Cardiac muscle cell (in vitro differentiated cells and primary cell): ENCODE results near the gene PAPLN. TPM values are rescaled to one million over a fixed set of nuclear protein-coding genes. Genes with fewer than 3 reads are reported as not detected.

Experiments
- DNase-seq, 2 donors: peaks; one replicate each; pipeline versions ENCODE4 v3.0.0 to v3.0.0-alpha.2; 2010 to 2017; ENCODE audit warnings: low read depth in 1 of 2, low spot score in 1 of 2
- H3K27ac ChIP-seq: fragments of 200-600 bp; sonication (generic); 2 replicates; pipeline ENCODE4 v1.5.1; 2016
- H3K27me3 ChIP-seq: fragments of 200-600 bp; sonication (generic); 2 replicates; pipeline ENCODE4 v1.6.0; 2016; ENCODE audit warnings: control low read depth
- H3K36me3 ChIP-seq: fragments of 200-600 bp; sonication (generic); 2 replicates; pipeline ENCODE4 v1.5.1; 2016; ENCODE audit warnings: control low read depth
- H3K4me1 ChIP-seq: fragments of 200-600 bp; sonication (generic); 2 replicates; pipeline ENCODE4 v1.8.1; 2017; ENCODE audit warnings: low read depth, mild to moderate bottlenecking, mixed run types
- H3K4me3 ChIP-seq: fragments of 200-600 bp; sonication (generic); 2 replicates; pipeline ENCODE4 v1.5.1; 2016; ENCODE audit warnings: mild to moderate bottlenecking
- H3K9me3 ChIP-seq: fragments of 200-600 bp; sonication (generic); 2 replicates; pipeline ENCODE4 v1.5.1; 2017; ENCODE audit warnings: low read depth, mild to moderate bottlenecking, control low read depth
- polyA plus RNA-seq: library from polyadenylated mRNA; unstranded; fragments of >200 nt; fragmentation: Nextera tagmentation; extraction: Ambion mirVana; gene quantifications from 2 replicates; pipeline ENCODE4 v1.2.1, GENCODE V29; 2016
- total RNA-seq: library from RNA; depleted of rRNA; stranded (reverse); fragments of >200 nt; gene quantifications from 2 replicates; pipeline ENCODE4 v1.2.3, GENCODE V29; 2016
- TF ChIP-seq, protein P1 (sequence below): IDR thresholded peaks from 2 replicates; pipeline ENCODE4 v1.5.1; 2012; ENCODE audit warnings: low read depth, mild to moderate bottlenecking, low read length

PAPLN gene
- total and polyA plus RNA-seq, 2 experiments from 2014 or later: 1.7 to 4.2 TPM

DNA sequence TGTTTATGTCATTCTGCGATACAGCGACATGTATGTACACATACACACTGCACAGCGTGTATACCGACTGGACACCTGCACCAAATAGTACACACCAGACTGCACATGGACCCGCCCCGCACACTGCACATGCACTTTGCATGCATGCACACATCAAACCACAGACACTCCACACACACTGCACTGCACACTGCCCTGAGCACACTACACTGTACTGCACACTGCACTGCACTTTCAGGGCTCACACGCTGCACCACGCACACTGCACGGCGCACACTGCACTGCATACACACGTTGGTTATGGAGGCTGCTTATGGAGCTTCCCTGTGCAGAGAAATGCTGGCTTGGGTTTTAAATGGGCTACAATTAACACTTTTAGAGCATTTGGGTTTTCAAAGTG is 1.6 kb downstream of the PAPLN start:
- Histone ChIP-seq H3K9me3 (no peaks in the 10 kb centered on the region), H3K27ac (no peak overlapping the region), H3K27me3 (peaks cover 93% of the 10 kb centered on the region), H3K4me3 (no peak overlapping the region), H3K4me1 (peaks cover 9% of the 10 kb centered on the region), H3K36me3 (no peaks in the 10 kb centered on the region)
- DNase-seq: no peak
- TF ChIP-seq, protein P1, sequence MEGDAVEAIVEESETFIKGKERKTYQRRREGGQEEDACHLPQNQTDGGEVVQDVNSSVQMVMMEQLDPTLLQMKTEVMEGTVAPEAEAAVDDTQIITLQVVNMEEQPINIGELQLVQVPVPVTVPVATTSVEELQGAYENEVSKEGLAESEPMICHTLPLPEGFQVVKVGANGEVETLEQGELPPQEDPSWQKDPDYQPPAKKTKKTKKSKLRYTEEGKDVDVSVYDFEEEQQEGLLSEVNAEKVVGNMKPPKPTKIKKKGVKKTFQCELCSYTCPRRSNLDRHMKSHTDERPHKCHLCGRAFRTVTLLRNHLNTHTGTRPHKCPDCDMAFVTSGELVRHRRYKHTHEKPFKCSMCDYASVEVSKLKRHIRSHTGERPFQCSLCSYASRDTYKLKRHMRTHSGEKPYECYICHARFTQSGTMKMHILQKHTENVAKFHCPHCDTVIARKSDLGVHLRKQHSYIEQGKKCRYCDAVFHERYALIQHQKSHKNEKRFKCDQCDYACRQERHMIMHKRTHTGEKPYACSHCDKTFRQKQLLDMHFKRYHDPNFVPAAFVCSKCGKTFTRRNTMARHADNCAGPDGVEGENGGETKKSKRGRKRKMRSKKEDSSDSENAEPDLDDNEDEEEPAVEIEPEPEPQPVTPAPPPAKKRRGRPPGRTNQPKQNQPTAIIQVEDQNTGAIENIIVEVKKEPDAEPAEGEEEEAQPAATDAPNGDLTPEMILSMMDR: no peak

DNA sequence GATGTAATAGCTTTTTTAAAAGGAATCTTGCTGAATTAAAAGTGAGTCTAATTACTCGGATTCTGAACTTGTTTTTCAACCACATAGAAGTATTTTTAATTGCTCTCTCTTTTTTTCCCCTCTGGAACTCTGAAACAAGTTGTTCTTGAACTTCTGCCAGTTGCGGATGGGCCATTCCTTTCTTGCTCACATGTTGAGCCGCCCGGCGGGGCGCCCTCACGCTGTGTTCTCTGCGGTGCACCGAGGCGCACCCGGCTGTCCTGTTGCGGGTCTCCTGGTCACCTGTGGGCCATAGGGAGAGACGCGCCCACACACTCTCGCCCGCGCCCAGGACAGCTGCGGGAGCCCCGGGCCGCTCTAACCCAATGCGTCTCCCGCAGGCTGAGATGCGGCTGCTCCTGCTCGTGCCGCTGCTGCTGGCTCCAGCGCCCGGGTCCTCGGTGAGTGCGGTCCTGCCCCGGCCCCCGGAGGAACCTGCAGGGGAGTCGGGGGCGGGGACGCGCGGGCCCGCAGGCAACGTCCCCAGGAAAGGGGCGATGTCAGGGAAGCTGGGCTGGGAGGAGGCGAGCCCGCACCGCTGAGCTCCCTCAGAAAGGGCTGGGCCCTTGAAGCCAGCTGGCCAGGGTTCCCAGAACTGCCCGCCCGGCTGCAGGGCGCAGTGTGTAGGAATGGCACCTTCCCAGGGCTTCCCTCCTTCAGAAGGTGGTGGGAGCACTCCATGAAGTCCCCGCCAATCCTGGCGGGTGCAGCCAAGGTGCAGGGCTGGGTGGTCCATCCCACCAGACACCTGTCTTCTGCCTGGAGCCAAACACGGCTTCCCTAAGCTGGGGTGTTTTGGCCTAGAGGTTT is 2.3 kb downstream of the PAPLN start:
- TF ChIP-seq, protein P1: no peak
- peak overlapping the region; percentile 7 for H3K4me3 ChIP-seq
- no peaks in the 10 kb centered on the region for H3K9me3 ChIP-seq
- peaks cover 9% of the 10 kb centered on the region for H3K4me1 ChIP-seq
- peak; percentile 43 to 72 for DNase-seq
- peaks cover 94% of the 10 kb centered on the region for H3K27me3 ChIP-seq
- H3K36me3 ChIP-seq: no peaks in the 10 kb centered on the region
- H3K27ac ChIP-seq: no peak overlapping the region

DNA sequence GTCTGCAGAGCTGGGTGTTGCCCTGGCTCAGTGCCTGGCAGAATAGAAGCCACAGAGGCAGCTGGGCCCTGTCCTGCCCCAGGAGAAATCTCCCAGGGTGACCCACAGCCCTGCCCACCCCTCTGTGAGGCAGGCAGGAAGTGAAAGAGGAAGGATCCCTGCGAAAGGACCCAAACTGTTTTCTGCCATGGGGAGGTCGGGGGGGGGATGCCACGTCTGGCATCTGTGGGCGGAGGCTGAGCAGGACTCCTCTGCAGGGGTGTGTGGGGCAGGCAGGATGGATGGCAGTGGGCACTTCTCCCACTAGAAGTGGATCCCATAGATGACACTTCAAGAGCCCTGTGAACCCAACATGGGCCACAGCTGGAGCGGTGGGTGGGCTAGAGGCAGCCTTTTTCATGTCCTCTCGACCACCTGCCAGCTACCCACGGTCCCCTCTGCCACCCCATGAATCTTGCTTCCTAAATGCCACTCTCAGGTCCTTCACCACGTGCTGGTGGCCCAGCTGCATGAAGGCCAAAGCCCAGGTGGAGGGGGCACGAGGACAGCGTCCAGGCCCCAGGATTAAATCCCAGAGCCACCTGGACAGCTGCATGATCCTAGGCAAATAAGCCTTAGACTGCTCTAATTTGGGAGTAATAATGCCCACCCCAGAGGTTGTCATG is 3.6 kb downstream of the PAPLN start:
- Histone ChIP-seq H3K36me3 (no peaks in the 10 kb centered on the region), H3K27me3 (peaks cover 98% of the 10 kb centered on the region), H3K9me3 (no peaks in the 10 kb centered on the region), H3K4me1 (peaks cover under 1% of the 10 kb centered on the region), H3K4me3 (no peak overlapping the region), H3K27ac (no peak overlapping the region)
- no peak for DNase-seq
- TF ChIP-seq, protein P1: no peak

- Histone ChIP-seq H3K4me1 (no peaks in the 10 kb centered on the region), H3K27ac (no peak overlapping the region), H3K4me3 (no peak overlapping the region), H3K27me3 (peaks cover 94% of the 10 kb centered on the region), H3K36me3 (no peaks in the 10 kb centered on the region), H3K9me3 (no peaks in the 10 kb centered on the region)
- TF ChIP-seq, protein P1: no peak
- no peak for DNase-seq
Observed at GRCh38 chr14:73241481-73242165, 4.3 kb downstream of the PAPLN start.

DNA sequence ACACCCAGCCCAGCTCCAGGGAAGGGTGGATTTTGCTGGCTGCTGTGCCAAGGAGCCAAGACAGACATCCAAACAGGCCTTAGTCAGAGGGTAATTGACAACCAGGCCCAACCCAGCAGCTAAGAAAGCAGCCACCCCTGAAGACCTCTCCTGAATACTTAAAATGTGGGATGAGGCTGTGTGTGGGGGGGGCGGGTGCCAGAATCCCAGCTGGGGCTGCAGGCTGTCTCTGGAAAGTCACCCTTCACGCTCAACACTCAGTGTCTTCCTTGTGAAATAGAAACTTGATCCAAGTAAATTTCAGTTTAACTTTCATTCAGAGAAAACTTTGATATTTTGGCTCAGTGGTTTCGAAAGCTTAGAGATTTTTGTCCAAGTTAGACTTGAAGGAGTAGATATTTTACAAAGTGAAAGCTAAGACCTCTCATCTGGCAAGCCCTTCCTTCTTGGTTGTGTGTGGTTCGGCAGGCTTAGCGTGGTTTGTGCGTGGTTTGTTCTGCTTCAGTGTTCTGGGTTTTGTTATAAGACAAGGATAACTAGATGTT is 5.1 kb downstream of the PAPLN start:
- Histone ChIP-seq H3K4me3 (no peak overlapping the region), H3K27me3 (peaks cover 89% of the 10 kb centered on the region), H3K36me3 (no peaks in the 10 kb centered on the region), H3K27ac (no peak overlapping the region), H3K4me1 (no peaks in the 10 kb centered on the region), H3K9me3 (no peaks in the 10 kb centered on the region)
- DNase-seq: peak in 1 of 2 donors; percentile 37
- TF ChIP-seq, protein P1: no peak
